PC-9 (cell line): ENCODE data around the gene PLA2R1. TPM values are rescaled to one million over a fixed set of nuclear protein-coding genes. Genes with fewer than 3 reads are reported as not detected.
A peak's percentile ranks its signal among the peaks of the same experiment; 100 is the strongest.

Experiments
- BruUV-seq: library from RNA; stranded (reverse); fragments of 400-500 nt; replicated peaks from 2 replicates; lab custom pipeline; 2021; lab: Mats Ljungman, UMichigan
- CTCF ChIA-PET: fragments of 300-600 bp; sonication (Branson Sonifier 250); formaldehyde crosslinking; loops from one replicate; lab custom pipeline; 2022; ENCODE audit warnings: antibody characterized with exemption; lab: Charles Lee
- POLR2A ChIA-PET: fragments of 300-600 bp; sonication (Branson Sonifier 250); formaldehyde crosslinking; loops from one replicate; lab custom pipeline; 2022; ENCODE audit warnings: antibody characterized with exemption; ENCODE audit not compliant: unreplicated experiment; lab: Charles Lee
- DNase-seq, 2 experiments: peaks; one replicate each; pipeline versions ENCODE4 v3.0.0 to v3.0.0-alpha.2; 2015 to 2022; ENCODE audit warnings: mixed read lengths in 1 of 2
- H2AFZ ChIP-seq: fragments of 200-600 bp; sonication (generic); 2 replicates; pipeline ENCODE4 v1.8.1; 2017; ENCODE audit warnings: antibody characterized with exemption
- H3F3A ChIP-seq: fragments of 200-600 bp; sonication (generic); 2 replicates; pipeline ENCODE4 v1.8.1; 2017; ENCODE audit warnings: antibody characterized with exemption, mild to moderate bottlenecking, low read depth; ENCODE audit not compliant: insufficient read depth
- H3K27ac ChIP-seq: fragments of 200-600 bp; sonication (generic); 2 replicates; pipeline ENCODE4 v1.6.1; 2016; ENCODE audit warnings: mixed run types
- H3K27me3 ChIP-seq: fragments of 200-600 bp; sonication (generic); 2 replicates; pipeline ENCODE4 v1.6.1; 2016; ENCODE audit warnings: low read depth, mixed run types; ENCODE audit not compliant: insufficient read depth
- H3K36me3 ChIP-seq: fragments of 200-600 bp; sonication (generic); 2 replicates; pipeline ENCODE4 v1.6.1; 2016; ENCODE audit warnings: low read depth, mixed run types
- H3K4me1 ChIP-seq: fragments of 200-600 bp; sonication (generic); replicated peaks from 2 replicates; pipeline ENCODE4 v1.6.1; 2016; ENCODE audit warnings: mixed run types; ENCODE audit not compliant: insufficient read depth
- H3K4me2 ChIP-seq: fragments of 200-600 bp; sonication (generic); 2 replicates; pipeline ENCODE4 v1.6.1; 2017; ENCODE audit warnings: mixed run types
- H3K4me3 ChIP-seq: fragments of 200-600 bp; sonication (generic); 2 replicates; pipeline ENCODE4 v1.6.1; 2016; ENCODE audit warnings: mixed run types
- H3K79me2 ChIP-seq: fragments of 200-600 bp; sonication (generic); 2 replicates; pipeline ENCODE4 v1.6.1; 2017; ENCODE audit warnings: low read depth, mixed run types
- H3K9me2 ChIP-seq: fragments of 200-600 bp; sonication (generic); 2 replicates; pipeline ENCODE4 v1.8.1; 2017; ENCODE audit warnings: mild to moderate bottlenecking; ENCODE audit not compliant: insufficient read depth
- H3K9me3 ChIP-seq: fragments of 200-600 bp; sonication (generic); 2 replicates; pipeline ENCODE4 v1.8.1; 2016; ENCODE audit warnings: low read depth; ENCODE audit not compliant: insufficient read depth
- H4K20me1 ChIP-seq: fragments of 200-600 bp; sonication (generic); 2 replicates; pipeline ENCODE4 v1.8.1; 2017; ENCODE audit not compliant: insufficient read depth
- CTCF ChIP-seq: fragments of 200-600 bp; sonication (generic); conservative IDR thresholded peaks from 2 replicates; pipeline ENCODE4 v1.6.1; 2017; ENCODE audit warnings: mixed run types, antibody characterized with exemption, mild to moderate bottlenecking, moderate library complexity
- EZH2 ChIP-seq: fragments of 200-600 bp; sonication (generic); IDR thresholded peaks from 2 replicates; pipeline ENCODE4 v1.8.0; 2017; ENCODE audit warnings: antibody characterized with exemption, low read depth
- intact Hi-C: fragments of 100-400 bp; cut with micrococcal nuclease; formaldehyde crosslinking; loops from one replicate; pipeline ENCODE4 v1.10.0; 2022; ENCODE audit not compliant: unreplicated experiment
- total RNA-seq: library from RNA; stranded (reverse); gene quantifications from 2 replicates; pipeline ENCODE4 v1.2.3, GENCODE V29; 2021

The PLA2R1 gene
- total RNA-seq, 1 experiment from 2014 or later, result 0.33 TPM

DNA sequence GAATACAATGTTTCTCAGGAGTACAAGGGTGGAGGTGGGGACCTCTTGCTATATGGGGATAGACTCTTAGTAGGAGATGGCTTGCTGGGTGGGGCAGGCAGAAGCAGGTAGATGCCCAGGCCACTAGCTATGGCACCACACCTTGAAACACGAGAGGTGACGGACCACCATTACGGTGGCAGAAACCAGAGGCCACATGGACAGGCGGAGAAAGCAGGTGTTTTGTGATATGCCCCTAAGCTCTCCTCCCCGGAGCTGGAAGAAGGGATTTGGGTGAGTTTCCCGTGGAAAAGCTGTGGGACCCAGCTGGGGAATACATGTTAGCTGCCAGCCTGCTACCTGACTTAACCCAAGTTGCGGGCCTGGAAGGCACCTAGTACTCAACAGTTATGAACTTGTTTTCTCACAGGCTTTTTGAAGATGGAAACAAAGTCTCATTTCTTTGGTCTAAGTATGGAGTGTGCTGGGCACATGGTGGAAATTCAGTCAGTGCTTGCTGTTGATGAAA, 16.7 kb downstream of the PLA2R1 start:
- Histone ChIP-seq H3K79me2 (no peaks in the 10 kb centered on the region), H3K4me3 (no peak overlapping the region), H2AFZ (no peak overlapping the region), H3K27me3 (no peaks in the 10 kb centered on the region), H3K4me2 (no peak overlapping the region), H3K9me2 (no peaks in the 10 kb centered on the region), H3K36me3 (no peaks in the 10 kb centered on the region), H3K27ac (no peak overlapping the region), H3F3A (no peaks in the 10 kb centered on the region), H3K4me1 (0 out of 2 replicates have a peak, but pooled peaks cover 6% of the 10 kb centered on the region), H3K9me3 (no peaks in the 10 kb centered on the region), H4K20me1 (no peaks in the 10 kb centered on the region)
- BruUV-seq, result no TSS peak
- DNase-seq, result no peak
- POLR2A ChIA-PET, result no interaction called here
- CTCF ChIA-PET, result no interaction called here
- TF ChIP-seq EZH2 (no peak), CTCF (no peak)
- intact Hi-C loops, result no loop called here

DNA sequence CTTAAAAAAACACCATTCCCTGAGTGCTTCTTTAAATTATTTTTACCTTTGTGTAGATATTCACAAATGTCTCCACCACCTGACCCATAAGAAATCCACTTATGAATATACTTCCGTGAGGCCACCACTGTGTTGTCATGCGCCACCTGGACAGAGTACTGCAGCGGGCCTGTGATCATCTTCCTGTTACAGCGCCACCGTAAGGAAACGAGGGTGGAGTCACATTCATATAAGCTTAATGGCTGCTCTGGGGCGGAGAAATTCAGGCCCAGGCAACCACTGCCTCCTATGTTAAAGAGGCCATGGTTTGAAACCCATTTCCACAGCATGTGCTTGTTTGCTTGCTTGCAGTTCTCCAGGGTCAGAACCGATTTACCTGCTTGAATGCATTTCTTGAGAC, 17.7 kb downstream of the PLA2R1 start:
- POLR2A ChIA-PET, result no interaction called here
- Histone ChIP-seq H2AFZ (no peak overlapping the region), H3K4me2 (no peak overlapping the region), H3K36me3 (no peaks in the 10 kb centered on the region), H4K20me1 (no peaks in the 10 kb centered on the region), H3K27me3 (no peaks in the 10 kb centered on the region), H3F3A (no peaks in the 10 kb centered on the region), H3K9me3 (no peaks in the 10 kb centered on the region), H3K9me2 (no peaks in the 10 kb centered on the region), H3K79me2 (no peaks in the 10 kb centered on the region), H3K4me1 (0 out of 2 replicates have a peak, but pooled peaks cover 6% of the 10 kb centered on the region), H3K4me3 (no peak overlapping the region), H3K27ac (no peak overlapping the region)
- TF ChIP-seq EZH2, result no peak
- TF ChIP-seq CTCF, result no peak
- no peak for DNase-seq
- intact Hi-C loops, result no loop called here
- CTCF ChIA-PET, result no interaction called here
- no TSS peak for BruUV-seq

DNA sequence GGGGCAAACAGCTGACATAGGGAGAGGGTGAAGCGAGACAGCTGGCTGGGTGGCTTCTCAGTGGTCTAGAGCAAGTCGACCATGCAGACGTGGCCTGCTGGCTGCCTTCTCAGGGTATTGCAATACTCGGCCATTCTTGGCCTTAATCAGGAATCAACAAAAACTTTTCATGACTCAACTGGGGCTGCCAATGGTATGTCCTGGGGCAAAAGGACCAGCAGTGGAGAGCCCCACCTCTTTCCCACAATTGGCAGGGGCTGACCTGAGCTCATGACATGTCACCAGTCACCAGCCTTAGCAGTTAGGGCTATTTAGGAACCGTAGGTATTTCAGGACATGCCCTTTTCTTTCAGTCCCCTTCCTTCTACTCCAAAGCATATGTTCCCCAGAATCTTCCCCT, 19.1 kb downstream of the PLA2R1 start:
- no peak overlapping the region for H3K4me3 ChIP-seq
- H3K36me3 ChIP-seq, result no peaks in the 10 kb centered on the region
- 0 out of 2 replicates have a peak, but pooled peaks cover 6% of the 10 kb centered on the region for H3K4me1 ChIP-seq
- intact Hi-C loops, result no loop called here
- no peaks in the 10 kb centered on the region for H4K20me1 ChIP-seq
- H3K79me2 ChIP-seq, result no peaks in the 10 kb centered on the region
- H3K27ac ChIP-seq, result no peak overlapping the region
- H3K4me2 ChIP-seq, result no peak overlapping the region
- no TSS peak for BruUV-seq
- ChIA-PET POLR2A (interaction anchor here (0.5 kb wide), 1 partner anchor 65 kb away, joined by 3 read pairs; no protein-coding TSS in a partner anchor), CTCF (interaction anchor here (0.6 kb wide), 1 partner anchor 287 kb away, joined by 5 read pairs; no protein-coding TSS in a partner anchor)
- H3K27me3 ChIP-seq, result no peaks in the 10 kb centered on the region
- no peak overlapping the region for H2AFZ ChIP-seq
- H3K9me2 ChIP-seq, result no peaks in the 10 kb centered on the region
- no peaks in the 10 kb centered on the region for H3F3A ChIP-seq
- H3K9me3 ChIP-seq, result no peaks in the 10 kb centered on the region
- DNase-seq, result peak; percentile 9 to 41
- no peak for TF ChIP-seq EZH2
- no peak for TF ChIP-seq CTCF
